OCI-LY3 (cell line): ENCODE results near the gene PNLIP.

ENCODE experiments used
- CTCF ChIP-seq: fragments of 200-600, 300-600 bp; sonication (generic); IDR thresholded peaks from 2 replicates; pipeline ENCODE4 v1.5.1; 2014; ENCODE audit warnings: antibody characterized with exemption, low read length, low read depth
- EZH2phosphoT487 ChIP-seq: fragments of 200-600 bp; shearing (Covaris generic); IDR thresholded peaks from 2 replicates; pipeline ENCODE4 v1.6.1; 2018; ENCODE audit warnings: antibody characterized with exemption, mixed run types, low read depth

- TF ChIP-seq CTCF: no peak
- TF ChIP-seq EZH2phosphoT487: no peak
Observed at GRCh38 chr10:116588995-116589394, 43.3 kb downstream of the PNLIP start.
